Measurements from ENCODE around the gene CNKSR1. TPM values are rescaled to one million over a fixed set of nuclear protein-coding genes. Genes with fewer than 3 reads are reported as not detected.

Gene CNKSR1
- total and polyA plus RNA-seq, 10 donors: 0.68 to 5.5 (median 2.3) TPM

DNA sequence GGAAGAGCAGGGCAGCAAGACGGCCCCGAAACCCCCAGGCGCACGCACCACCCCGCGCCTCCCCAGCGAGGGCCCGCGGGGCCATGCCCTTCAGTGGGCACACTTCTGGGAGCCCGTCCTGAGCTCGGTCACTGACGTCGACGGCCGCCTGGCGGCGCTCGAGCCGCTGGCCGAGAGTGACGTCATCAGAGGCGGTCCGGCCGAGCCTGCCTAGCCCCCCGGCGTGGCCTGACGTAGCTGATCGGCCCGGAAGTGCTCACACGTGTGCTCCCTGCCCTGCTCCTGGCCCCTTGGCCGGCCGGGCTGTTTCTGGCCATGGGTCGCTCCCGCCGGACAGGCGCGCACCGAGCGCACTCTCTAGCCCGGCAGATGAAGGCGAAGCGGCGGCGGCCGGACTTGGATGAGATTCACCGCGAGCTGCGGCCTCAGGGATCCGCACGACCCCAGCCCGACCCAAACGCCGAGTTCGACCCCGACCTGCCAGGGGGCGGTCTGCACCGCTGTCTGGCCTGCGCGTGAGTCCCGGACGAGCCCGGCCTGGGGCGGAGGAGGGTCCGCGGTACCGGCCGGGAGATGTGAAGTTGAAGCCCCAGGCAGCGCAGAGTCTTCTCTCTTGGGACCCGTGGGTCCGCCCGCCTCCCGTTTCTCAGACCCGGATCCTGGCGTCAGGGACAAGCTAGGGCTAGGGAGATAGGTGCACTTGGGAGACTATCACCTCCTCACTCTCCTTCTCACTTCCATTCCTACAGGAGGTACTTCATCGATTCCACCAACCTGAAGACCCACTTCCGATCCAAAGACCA, 7.4 kb upstream of the CNKSR1 start, which contains the start of gene ZNF593:
Gene ZNF593, plus strand, starts transcription at position 240 of the 803 bp plus-strand sequence. Its CDS starts 76 bp downstream, at position 316.
- Histone ChIP-seq H3K9me3 (no peaks in the 10 kb centered on the region), H3K36me3 (peaks cover 0 to 10% (median 0%) of the 10 kb centered on the region in 6 donors), H3K4me3 (peak within 1 kb of the TSS; percentile 56 to 86 (median 76)), H3K27ac (peak within 1 kb of the TSS; percentile 55 to 89 (median 86)), H3K27me3 (replicated peaks in 1 of 7) (peaks cover 0 to 4% (median 0%) of the 10 kb centered on the region in 7 donors), H3K4me1 (peaks cover 9 to 29% (median 20%) of the 10 kb centered on the region in 6 donors)
- intact Hi-C loops (cut with DNase I; ENCODE audit: low total_unique reads): no loop called here
- TF ChIP-seq POLR2AphosphoS5 (IDR thresholded peaks at IDR 0.05): peak; percentile 86 to 92 (median 88)
- TF ChIP-seq POLR2A (IDR thresholded peaks at IDR 0.05): no peak
- TF ChIP-seq, protein P1, sequence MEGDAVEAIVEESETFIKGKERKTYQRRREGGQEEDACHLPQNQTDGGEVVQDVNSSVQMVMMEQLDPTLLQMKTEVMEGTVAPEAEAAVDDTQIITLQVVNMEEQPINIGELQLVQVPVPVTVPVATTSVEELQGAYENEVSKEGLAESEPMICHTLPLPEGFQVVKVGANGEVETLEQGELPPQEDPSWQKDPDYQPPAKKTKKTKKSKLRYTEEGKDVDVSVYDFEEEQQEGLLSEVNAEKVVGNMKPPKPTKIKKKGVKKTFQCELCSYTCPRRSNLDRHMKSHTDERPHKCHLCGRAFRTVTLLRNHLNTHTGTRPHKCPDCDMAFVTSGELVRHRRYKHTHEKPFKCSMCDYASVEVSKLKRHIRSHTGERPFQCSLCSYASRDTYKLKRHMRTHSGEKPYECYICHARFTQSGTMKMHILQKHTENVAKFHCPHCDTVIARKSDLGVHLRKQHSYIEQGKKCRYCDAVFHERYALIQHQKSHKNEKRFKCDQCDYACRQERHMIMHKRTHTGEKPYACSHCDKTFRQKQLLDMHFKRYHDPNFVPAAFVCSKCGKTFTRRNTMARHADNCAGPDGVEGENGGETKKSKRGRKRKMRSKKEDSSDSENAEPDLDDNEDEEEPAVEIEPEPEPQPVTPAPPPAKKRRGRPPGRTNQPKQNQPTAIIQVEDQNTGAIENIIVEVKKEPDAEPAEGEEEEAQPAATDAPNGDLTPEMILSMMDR (IDR thresholded peaks at IDR 0.05 in 8 of 11, conservative IDR thresholded peaks at IDR 0.05 in 3 of 11): peak; percentile 86 to 96 (median 93)
- 1 to 6% (median 1%) methylated on average over 15 to 76 of the region's 76 CpGs for WGBS, 5 donors
- DNase-seq: peak; percentile 98

GRCh38 chr1:26170472-26170821, 6.8 kb upstream of the CNKSR1 start:
- Histone ChIP-seq H3K36me3 (peaks cover 0 to 10% (median 0%) of the 10 kb centered on the region in 6 donors), H3K27me3 (replicated peaks in 1 of 7) (no peaks in the 10 kb centered on the region), H3K4me1 (peaks cover 9 to 28% (median 20%) of the 10 kb centered on the region in 6 donors), H3K27ac (peak overlapping the region in 4 of 8 donors; percentile 86 to 89 (median 88)), H3K9me3 (no peaks in the 10 kb centered on the region), H3K4me3 (peak overlapping the region; percentile 56 to 86 (median 76))
- 65 to 84% (median 71%) methylated on average over 9 of the region's 9 CpGs for WGBS, 5 donors
- intact Hi-C loops (cut with DNase I; ENCODE audit: low total_unique reads): no loop called here
- TF ChIP-seq, protein P1 (IDR thresholded peaks at IDR 0.05 in 8 of 11, conservative IDR thresholded peaks at IDR 0.05 in 3 of 11): no peak
- TF ChIP-seq POLR2AphosphoS5 (IDR thresholded peaks at IDR 0.05): no peak
- no peak for DNase-seq

- 91 to 95% (median 94%) methylated on average over 32 to 34 of the region's 34 CpGs for WGBS, 5 donors
- DNase-seq: no peak
- Histone ChIP-seq H3K4me3 (peak within 1 kb of the TSS in 6 of 8 donors; percentile 56 to 86 (median 76)), H3K36me3 (peaks cover 0 to 10% (median 0%) of the 10 kb centered on the region in 6 donors), H3K9me3 (no peaks in the 10 kb centered on the region), H3K27me3 (replicated peaks in 1 of 7) (no peaks in the 10 kb centered on the region), H3K4me1 (peaks cover 9 to 28% (median 20%) of the 10 kb centered on the region in 6 donors), H3K27ac (no peak within 1 kb of the TSS)
- intact Hi-C loops (cut with DNase I; ENCODE audit: low total_unique reads): no loop called here
- TF ChIP-seq POLR2A (IDR thresholded peaks at IDR 0.05) (no peak), POLR2AphosphoS5 (IDR thresholded peaks at IDR 0.05) (no peak)
- TF ChIP-seq, protein P1 (IDR thresholded peaks at IDR 0.05 in 8 of 11, conservative IDR thresholded peaks at IDR 0.05 in 3 of 11): no peak
These were observed 5.9 kb upstream of the CNKSR1 start, which contains the start of gene ZNF593OS for GRCh38 chr1:26171084-26172072. ZNF593OS (minus strand) TSS chr1:26171832; CDS start chr1:26171661, 171 bp downstream.
